ENCODE measurements around the gene ADGRL3.
"Not testable (repeated sequence)": the region's sequence is repeated elsewhere in the genome, so short reads cannot be mapped to it uniquely, and the experiment has no call there.

ADGRL3 gene

DNA sequence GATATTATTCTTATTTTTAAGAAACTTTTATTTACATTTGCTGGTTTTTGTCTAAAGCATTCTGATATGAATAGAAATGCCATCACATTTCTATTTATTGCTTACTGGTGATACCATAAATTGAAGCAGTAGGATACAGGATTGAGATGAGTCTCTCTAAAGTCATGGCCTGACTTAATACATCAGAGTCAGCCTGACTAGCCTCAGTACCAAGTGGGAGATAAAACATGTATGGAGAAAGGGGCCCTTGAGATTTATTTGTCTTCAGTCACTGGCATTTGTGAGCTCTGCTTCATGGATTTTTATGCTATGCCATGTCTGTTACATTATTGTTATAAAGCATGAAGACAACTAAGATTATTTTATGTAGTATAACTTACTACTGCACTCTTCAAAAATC is 465.5 kb downstream of the ADGRL3 start:
- no peak for DNase-seq

DNA sequence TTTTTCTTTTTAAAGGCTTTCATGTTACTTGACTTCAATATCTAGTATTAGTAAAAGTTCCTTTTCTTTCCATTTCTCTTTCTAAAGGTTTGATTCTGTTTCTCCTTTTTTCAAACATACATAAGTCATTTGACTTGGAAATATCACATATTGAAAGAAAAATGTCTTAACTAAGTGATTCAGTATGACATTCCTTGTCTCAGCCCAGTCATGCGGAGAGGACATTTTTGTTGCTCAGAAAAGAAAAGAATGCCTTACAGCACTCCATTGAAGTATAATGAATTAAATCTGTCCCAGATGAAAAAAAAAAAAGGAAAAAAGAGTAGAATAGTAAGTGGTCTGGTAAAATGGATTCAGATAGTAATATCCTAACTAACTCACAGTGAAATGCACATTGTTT is 466.1 kb downstream of the ADGRL3 start:
- no peak for DNase-seq

DNA sequence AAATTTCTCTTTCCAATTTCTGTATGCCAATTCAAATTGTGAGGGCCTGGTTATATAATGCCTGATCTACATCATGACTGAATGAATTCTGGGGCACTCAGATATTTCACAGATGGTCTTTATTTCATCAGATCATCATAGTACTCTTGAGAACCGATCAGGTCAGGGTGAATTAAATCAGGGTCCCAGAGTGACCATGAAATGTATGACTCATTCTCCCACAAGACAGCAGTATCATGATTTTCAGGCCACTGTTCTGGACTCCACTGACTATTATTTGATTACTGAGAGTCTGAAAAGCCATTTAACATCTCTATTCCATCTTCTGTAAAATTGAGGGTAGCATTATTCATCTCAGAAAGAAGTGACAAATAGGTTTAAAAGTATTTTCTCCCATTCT is 471.5 kb downstream of the ADGRL3 start:
- no peak for DNase-seq

DNA sequence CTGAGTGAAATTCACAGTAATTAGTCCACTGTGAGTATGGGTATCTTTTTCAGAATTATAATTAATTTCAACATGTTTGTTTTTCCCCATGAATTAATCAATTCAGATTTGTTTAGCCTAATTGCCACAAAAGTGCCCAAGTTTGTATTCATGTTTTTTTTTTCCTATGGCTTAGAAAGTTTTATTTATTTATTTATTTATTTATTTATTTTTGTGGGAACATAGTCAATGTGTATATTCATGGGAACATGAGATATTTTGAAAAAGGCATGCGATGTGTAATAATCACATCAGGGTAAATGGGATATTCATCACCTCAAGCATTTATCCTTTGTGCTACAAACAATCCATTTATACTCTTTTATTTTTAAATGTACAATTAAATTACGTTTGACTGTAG is 475.3 kb downstream of the ADGRL3 start:
- DNase-seq = no peak

DNA sequence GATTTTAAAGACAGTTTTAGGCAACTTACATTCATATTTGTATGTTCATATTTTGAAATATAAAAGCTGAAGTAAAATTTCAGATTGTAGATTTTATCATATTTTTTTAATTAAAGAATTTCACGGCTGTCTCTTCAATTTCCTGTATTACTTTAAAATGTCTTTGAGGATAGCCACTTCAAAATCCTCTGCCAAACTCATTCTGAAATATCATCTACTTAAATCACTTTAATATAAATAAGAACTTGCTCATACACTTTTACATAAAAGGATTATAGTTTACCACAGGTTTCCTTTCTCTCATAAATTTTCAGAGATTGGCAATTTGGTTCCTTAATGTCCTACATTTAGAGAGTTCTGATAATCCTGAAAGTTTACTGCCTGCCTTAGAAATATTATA is 478.2 kb downstream of the ADGRL3 start:
- DNase-seq = no peak

DNA sequence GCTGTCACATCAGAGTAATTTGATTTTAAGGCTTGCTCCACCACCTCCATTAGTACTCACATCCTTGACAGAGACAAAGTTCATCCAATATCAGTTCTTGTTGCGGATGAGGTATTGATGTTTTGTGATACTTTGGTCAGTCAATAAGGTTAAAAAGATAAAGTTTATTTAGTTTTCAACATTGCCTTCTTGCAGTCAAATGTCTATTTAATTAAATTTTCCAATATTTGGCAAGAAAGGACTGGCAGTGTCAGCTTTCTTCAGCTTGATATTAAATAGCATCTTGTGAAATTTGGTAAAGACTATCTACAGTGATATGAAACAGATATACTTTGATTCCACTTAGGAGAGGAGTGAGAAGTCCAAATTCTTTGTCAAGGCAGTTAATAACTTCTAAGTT is 493.4 kb downstream of the ADGRL3 start:
- DNase-seq = no peak

DNA sequence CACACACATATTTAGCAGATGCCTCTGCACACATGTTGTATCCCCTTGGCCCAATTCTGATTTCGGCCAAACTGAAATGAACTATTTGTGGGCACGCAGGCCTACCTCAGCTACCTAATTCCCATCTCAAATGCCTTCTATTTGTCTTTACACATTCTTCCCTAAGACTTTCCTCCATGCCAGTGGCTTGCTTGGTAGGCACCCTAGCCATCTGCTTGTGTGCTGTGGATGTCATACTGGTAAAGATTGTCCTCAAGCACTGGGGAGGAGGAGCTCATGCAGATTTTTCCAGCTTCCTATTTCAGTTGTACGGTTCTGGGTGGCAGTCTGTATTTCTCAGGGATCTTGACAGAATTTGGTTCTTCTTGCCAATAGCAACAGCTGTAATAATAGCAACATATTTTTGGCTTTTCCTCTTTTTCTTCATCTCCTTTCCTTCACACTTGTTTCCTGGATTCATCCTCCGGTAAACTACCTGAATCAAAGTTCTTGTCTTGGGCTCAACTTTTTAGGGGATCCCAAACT is 514.3 kb downstream of the ADGRL3 start:
- DNase-seq = no peak

DNA sequence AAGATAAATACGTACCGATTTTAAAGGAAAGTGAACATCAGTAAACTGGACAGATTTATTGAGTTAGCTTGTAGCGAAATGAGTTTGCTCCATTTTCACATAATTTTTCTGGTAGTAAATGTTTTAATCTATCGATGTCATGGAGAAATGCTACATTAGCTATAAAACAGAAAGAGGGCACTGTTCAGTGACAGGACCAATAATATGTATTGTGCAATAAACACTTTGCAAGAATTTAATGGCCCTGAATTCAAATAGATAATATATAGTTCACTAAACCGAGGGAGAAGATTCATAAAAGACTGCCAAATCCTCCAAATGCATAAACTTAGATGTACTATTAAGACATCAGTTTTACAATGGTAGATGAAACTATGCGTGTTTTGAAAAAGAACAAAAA is 516.3 kb downstream of the ADGRL3 start:
- DNase-seq = no peak

DNA sequence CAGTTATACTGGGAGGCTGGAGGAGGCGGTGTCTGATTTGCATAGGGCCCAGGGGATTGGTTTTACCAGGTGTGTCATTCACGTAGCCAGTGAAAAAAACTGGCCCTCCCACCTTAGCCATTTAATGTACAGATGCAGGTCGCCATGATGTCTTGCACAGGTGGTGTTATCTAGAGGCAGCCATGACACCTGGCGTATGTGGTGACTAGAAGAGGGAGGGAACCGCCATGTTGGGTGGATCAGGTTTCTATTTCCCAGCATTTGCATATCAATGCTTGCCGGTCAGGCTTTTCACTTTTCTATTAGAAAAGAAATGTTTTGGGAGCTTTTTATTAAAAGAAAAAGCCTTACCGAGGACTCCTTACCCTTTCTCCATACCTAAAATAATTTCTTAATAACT is 523.4 kb downstream of the ADGRL3 start:
- no peak for DNase-seq

DNA sequence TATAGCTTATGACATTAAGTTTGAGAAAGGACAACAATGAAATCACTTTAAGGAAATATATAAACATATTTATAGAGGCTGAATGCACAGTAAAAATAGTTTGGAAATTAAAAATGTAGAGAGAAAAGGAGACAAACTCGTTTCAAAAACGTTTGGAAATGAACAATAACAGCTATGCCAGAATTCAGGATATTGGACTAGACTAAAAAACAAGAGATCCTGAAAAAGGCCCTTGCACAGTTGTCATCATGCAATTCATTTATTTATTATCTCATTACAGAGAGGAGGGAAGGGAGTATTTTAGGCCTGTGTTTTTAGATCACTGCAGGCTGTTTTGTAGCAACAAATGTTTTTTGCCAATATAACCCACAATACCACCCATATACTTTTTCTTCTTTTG is 527.2 kb downstream of the ADGRL3 start:
- DNase-seq = no peak

DNA sequence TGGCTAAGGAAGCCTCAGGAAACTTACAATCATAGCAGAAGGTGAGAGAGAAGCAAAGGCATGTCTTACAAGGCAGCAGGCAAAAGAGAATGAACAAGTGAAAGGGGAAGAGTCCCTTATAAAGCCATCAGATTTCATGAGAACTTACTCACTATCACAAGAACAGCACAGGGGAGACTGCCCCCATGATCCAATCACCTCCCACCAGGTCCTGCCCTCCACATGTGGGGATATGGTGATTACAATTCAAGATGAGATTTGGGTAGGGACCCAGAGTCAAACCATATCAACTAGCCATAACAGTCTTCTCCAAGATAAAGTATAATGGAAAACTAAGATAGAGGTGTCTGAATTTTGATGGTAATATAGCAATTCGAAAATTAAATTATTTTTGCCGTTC is 534.3 kb downstream of the ADGRL3 start:
- DNase-seq = no peak

DNA sequence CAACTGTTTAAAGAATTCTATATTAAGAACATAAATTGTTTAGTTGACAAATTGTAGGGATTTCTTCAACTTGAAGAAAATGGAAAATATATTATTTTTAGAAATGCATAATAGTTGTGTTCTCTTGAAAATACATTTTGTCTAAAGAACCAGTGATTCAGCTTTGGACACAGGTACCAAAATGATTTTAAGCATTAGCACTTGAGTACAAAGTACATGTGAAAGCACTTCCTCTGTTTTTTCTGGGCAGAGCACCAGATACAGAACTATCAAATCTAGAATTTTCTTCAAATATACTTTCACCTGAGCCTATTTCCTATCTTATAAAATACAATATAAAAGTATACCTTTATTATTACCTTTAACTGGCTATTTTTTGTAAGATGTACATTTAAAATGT is 539.8 kb downstream of the ADGRL3 start:
- DNase-seq = no peak

DNA sequence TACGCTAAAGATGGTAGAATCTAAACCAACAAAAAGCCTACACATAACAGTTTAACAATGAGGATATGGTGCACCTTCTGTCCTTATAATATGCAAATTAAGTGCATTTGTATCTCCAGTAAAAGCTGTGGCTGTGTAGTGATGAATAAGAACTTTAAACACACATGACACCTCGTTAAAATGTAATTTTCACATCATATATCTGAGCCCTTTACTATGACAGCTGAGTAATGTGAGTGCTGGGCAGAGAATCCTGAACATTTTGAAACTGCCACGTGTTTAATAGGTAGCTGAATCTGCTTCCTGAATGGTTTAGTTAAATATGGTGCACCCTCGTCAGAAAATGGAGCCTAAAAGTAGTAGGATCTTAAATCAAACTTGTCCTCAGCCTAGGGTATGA is 540.8 kb downstream of the ADGRL3 start:
- no peak for DNase-seq

DNA sequence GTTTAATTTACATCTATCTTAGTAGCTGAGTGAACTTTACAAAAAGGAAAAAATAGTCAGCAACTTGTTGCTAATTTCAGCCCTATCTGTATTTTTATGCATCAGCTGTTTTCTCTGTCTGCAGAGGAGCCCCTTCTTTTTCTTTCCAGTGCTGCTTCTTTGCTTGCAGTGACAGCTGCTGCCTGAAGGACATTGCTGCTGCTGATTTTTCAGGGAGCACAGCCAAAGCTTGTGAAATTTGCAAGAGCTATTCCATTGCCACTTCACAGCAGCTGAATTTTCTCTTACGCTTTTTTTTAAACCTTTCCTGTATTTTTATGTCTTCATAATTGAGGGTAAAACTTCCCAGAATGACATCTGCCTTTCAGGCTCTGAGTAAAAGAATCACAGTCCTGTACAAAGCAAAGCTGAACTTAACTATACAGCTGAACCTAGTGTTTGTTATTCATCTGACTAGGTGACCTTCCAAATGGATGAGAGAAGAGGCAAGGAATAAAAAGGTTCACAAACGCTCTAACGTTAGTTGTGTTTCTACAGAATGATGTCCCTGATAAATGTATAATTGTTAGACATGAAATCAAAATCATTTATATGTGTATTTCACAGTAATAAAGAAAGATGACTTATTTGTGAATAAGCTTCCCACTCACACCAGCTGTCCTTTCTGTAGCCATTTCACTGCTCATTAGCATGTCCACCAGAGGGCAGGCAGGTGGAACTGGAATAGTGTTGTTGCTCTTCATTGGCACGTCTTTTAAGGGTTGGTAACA is 541.4 kb downstream of the ADGRL3 start:
- peak; percentile 63 for DNase-seq

DNA sequence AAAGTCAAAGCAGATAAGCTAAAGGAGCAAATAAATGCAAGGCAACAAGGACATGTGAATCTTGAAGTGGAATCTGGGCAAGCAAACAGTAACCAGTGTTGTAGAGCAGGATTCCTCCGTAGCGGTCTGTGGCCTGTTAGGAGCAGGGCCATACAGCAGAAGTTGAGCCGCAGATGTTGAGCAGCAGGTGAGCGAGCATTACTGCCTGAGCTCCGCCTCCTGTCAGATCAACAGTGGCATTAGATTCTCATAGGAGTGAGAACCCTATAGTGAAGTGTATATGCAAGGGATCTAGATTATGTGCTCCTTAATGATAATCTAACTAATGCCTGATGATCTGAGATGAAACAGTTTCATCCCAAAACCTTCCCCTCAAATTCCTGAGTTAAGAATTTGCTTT is 550.7 kb downstream of the ADGRL3 start:
- DNase-seq = no peak

DNA sequence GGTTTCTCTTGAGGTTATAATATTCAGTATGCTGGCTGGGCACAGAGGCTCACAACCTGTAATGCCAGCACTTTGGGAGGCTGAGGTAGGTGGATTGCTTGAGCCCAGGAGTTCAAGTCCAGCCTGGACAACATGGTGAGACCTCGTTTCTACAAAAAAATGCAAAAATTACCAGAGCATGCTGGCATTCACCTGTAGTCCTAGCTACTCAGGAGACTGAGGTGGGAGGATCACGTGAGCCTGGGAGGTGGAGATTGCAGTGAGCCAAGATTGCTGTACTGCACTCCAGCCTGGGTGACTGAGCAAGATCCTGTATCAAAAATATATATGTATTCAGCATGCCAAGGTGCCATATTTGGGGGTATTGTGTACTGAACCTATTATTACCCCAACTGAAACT is 552.5 kb downstream of the ADGRL3 start:
- DNase-seq = no peak

DNA sequence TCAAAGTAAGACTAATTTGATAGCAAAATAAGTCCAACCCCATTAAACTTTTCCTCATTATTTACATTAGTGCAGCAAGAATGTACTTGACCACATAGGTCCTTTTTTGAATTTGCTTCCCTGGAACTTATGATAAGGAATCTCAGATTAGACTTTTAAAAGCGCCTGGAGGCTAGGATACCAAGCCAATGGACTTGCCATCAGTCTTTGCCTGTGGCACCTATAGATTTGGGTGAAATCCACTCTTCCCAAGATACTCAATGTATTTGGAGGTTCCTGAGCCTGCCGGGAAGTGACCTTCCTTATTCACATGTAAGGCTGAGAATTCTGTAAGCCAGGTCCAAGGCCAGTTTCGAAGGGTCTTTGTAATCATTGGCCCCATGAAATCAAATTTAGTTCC is 553.6 kb downstream of the ADGRL3 start:
- no peak for DNase-seq

DNA sequence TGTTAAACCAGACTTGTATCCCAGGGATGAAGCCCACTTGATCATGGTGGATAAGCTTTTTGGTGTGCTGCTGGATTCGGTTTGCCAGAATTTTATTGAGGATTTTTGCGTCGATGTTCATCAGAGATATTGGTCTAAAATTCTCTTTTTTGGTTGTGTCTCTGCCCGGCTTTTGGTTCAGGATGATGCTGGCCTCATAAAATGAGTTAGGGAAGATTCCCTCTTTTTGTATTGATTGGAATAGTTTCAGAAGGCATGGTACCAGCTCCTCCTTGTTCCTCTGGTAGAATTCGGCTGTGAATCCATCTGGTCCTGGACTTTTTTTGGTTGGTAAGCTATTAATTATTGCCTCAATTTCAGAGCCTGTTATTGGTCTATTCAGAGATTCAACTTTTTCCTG is 556.8 kb downstream of the ADGRL3 start:
- not testable (repeated sequence) for DNase-seq

DNA sequence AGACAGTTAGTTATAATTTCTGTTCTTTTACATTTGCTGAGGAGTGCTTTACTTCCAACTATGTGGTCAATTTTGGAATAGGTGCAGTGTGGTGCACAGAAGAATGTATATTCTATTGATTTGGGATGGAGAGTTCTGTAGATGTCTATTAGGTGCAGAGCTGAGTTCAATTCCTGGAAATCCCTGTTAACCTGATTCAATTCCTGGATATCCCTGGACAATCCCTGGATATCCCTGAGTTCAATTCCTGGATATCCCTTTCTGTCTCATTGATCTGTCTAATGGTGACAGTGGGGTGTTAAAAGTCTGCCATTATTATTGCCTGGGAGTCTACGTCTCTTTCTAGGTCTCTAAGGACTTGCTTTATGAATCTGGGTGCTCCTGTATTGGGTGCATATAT is 557.9 kb downstream of the ADGRL3 start:
- not testable (repeated sequence) for DNase-seq

DNA sequence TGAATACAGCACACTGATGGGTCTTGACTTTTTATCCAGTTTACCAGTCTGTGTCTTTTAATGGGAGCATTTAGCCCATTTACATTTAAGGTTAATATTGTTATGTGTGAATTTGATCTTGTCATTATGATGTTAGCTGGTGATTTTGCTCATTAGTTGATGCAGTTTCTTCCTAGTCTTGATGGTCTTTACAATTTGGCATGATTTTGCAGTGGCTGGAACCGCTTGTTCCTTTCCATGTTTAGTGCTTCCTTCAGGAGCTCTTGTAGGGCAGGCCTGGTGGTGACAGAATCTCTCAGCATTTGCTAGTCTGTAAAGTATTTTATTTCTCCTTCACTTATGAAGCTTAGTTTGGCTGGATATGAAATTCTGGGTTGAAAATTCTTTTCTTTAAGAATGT is 558.5 kb downstream of the ADGRL3 start:
- DNase-seq = not testable (repeated sequence)

DNA sequence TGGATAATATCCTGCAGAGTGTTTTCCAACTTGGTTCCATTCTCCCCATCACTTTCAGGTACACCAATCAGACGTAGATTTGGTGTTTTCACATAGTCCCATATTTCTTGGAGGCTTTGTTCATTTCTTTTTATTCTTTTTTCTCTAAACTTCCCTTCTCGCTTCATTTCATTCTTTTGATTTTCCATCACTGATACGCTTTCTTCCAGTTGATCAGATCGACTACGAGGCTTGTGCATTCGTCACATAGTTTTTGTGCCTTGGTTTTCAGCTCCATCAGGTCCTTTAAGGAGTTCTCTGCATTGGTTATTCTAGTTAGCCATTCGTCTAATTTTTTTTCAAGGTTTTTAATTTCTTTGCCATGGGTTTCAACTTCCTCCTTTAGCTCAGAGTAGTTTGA is 559.1 kb downstream of the ADGRL3 start:
- DNase-seq = not testable (repeated sequence)

DNA sequence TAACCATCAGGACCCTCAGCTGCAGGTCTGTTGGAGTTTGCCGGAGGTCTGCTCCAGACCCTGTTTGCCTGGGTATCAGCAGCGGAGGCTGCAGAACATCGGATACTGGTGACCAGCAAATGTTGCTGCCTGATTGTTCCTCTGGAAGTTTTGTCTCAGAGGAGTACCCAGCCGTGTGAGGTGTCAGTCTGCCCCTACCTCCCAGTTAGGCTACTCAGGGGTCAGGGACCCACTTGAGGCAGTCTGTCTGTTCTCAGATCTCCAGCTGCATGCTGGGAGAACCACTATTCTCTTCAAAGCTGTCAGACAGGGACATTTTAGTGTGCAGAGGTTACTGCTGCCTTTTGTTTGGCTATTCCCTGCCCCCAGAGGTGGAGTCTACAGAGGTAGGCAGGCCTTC is 559.8 kb downstream of the ADGRL3 start:
- DNase-seq = not testable (repeated sequence)

DNA sequence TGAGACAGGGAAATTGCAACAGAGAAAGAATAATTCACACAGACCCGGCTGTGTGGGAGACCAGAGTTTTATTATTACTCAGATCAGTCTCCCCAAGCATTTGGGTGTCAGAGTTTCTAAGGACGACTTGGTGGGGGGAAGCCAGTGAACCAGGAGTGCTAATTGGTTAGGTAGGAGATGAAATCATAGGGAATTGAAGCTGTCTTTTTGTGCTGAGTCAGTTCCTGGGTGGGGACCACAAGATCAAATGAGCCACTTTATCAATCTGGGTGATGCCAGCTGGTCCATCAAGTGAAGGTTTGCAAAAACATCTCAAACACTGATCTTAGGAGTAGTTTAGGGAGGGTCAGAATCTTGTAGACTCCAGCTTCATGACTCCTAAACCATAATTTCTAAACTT is 560.7 kb downstream of the ADGRL3 start:
- no peak for DNase-seq

DNA sequence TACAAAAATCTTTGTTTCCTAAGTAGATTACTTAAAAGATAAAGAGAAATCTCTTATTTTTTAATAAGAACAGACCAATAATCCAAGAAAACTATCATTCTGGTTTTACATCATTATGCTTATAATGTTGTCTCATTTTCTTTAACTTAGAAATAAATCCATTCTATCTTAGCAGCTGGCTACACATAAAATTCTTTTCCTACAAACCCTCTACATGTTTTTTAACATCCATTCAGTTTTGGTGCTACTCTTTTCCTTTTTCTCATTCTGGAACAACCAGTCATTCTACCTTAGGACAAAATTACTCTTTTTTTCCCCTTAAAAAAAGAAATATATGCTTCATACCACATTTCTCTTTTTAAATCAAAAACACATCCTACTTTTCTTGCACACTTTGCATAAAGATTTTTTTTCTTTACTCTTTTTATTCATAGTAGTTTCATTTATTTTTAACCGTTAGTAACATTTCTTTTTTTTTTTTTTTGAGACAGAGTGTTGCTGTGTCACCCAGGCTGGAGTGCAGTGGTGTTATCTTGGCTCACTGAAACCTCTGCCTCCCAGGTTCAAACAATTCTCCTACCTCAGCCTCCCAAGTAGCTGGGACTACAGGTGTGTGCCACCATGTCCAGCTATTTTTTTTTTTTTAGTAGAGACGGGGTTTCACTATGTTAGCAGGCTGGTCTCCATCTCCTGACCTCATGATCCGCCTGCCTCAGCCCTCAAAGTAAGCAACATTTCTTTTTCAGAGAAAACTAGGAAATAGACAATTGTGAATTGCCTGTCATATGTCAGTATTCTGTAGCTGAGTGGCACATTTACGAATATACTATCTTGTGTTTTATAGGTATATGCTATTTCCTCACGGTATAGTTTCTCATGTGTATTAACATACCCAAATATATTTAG is 562.8 kb downstream of the ADGRL3 start:
- no peak for DNase-seq

Data from NCI-H1092 treated with DMSO at 0.1 percent for 48 hours (cell line).